ENCODE data around the gene LRRC10. TPM values are rescaled to one million over a fixed set of nuclear protein-coding genes. Genes with fewer than 3 reads are reported as not detected.
"Not testable (repeated sequence)": the region's sequence is repeated elsewhere in the genome, so short reads cannot be mapped to it uniquely, and the experiment has no call there.

Gene LRRC10
- total RNA-seq, 1 donor from 2014 or later: not detected

- no peak for TF ChIP-seq CTCF (IDR thresholded peaks at IDR 0.05; ENCODE audit: insufficient read depth, low read length, poor library complexity, severe bottlenecking)
- Histone ChIP-seq H3K4me3 (ENCODE audit: low read depth, low read length) (no peak overlapping the region), H3K36me3 (ENCODE audit: control insufficient read depth, insufficient read depth, low read length) (no peaks in the 10 kb centered on the region), H3K27me3 (ENCODE audit: control insufficient read depth, insufficient read depth, low read length) (no peaks in the 10 kb centered on the region)
- DNase-seq (ENCODE audit: low read depth): no peak
Observed at GRCh38 chr12:69616025-69616424, 5.3 kb upstream of the LRRC10 start.

GRCh38 chr12:69613351-69613750 is 2.6 kb upstream of the LRRC10 start:
- peaks cover 2% of the 10 kb centered on the region for H3K27me3 ChIP-seq (ENCODE audit: control insufficient read depth, insufficient read depth, low read length)
- no peaks in the 10 kb centered on the region for H3K36me3 ChIP-seq (ENCODE audit: control insufficient read depth, insufficient read depth, low read length)
- TF ChIP-seq CTCF (IDR thresholded peaks at IDR 0.05; ENCODE audit: insufficient read depth, low read length, poor library complexity, severe bottlenecking): no peak
- no peak overlapping the region for H3K4me3 ChIP-seq (ENCODE audit: low read depth, low read length)
- DNase-seq (ENCODE audit: low read depth): no peak

- Histone ChIP-seq H3K4me3 (ENCODE audit: low read depth, low read length) (no peak overlapping the region), H3K36me3 (ENCODE audit: control insufficient read depth, insufficient read depth, low read length) (no peaks in the 10 kb centered on the region), H3K27me3 (ENCODE audit: control insufficient read depth, insufficient read depth, low read length) (peaks cover 2% of the 10 kb centered on the region)
- no peak for TF ChIP-seq CTCF (IDR thresholded peaks at IDR 0.05; ENCODE audit: insufficient read depth, low read length, poor library complexity, severe bottlenecking)
- no peak for DNase-seq (ENCODE audit: low read depth)
Observed at GRCh38 chr12:69610126-69610525, 581 bp downstream of the LRRC10 start.

GRCh38 chr12:69608114-69608513 is 2.6 kb downstream of the LRRC10 start:
- H3K4me3 ChIP-seq (ENCODE audit: low read depth, low read length): no peak overlapping the region
- no peaks in the 10 kb centered on the region for H3K36me3 ChIP-seq (ENCODE audit: control insufficient read depth, insufficient read depth, low read length)
- TF ChIP-seq CTCF (IDR thresholded peaks at IDR 0.05; ENCODE audit: insufficient read depth, low read length, poor library complexity, severe bottlenecking): no peak
- H3K27me3 ChIP-seq (ENCODE audit: control insufficient read depth, insufficient read depth, low read length): peaks cover 2% of the 10 kb centered on the region
- DNase-seq (ENCODE audit: low read depth): no peak

- H3K36me3 ChIP-seq (ENCODE audit: control insufficient read depth, insufficient read depth, low read length); DNase-seq (ENCODE audit: low read depth); H3K27me3 ChIP-seq (ENCODE audit: control insufficient read depth, insufficient read depth, low read length); H3K4me3 ChIP-seq (ENCODE audit: low read depth, low read length): not testable (repeated sequence)
Observed at GRCh38 chr12:69604275-69604674, 6.4 kb downstream of the LRRC10 start.

- not testable (repeated sequence) for DNase-seq (ENCODE audit: low read depth); H3K36me3 ChIP-seq (ENCODE audit: control insufficient read depth, insufficient read depth, low read length); H3K27me3 ChIP-seq (ENCODE audit: control insufficient read depth, insufficient read depth, low read length); H3K4me3 ChIP-seq (ENCODE audit: low read depth, low read length)
Observed at GRCh38 chr12:69603556-69603955, 7.2 kb downstream of the LRRC10 start.

- no peak for DNase-seq (ENCODE audit: low read depth)
- no peak for TF ChIP-seq CTCF (IDR thresholded peaks at IDR 0.05; ENCODE audit: insufficient read depth, low read length, poor library complexity, severe bottlenecking)
- H3K4me3 ChIP-seq (ENCODE audit: low read depth, low read length): no peak overlapping the region
- no peaks in the 10 kb centered on the region for H3K27me3 ChIP-seq (ENCODE audit: control insufficient read depth, insufficient read depth, low read length)
- no peaks in the 10 kb centered on the region for H3K36me3 ChIP-seq (ENCODE audit: control insufficient read depth, insufficient read depth, low read length)
Observed at GRCh38 chr12:69602954-69603353, 7.8 kb downstream of the LRRC10 start.
